GM06990 (cell line): ENCODE data around the gene PRSS16.

Source experiments
- DNase-seq: peaks from one replicate; pipeline ENCODE4 v3.0.0-alpha.2; 2011; ENCODE audit not compliant: insufficient read length; ENCODE audit errors: extremely low read depth
- H3K27me3 ChIP-seq: replicated peaks from 2 replicates; pipeline ENCODE4 v1.6.0; 2011; ENCODE audit warnings: low read length; ENCODE audit not compliant: control insufficient read depth, insufficient read depth
- H3K36me3 ChIP-seq: 2 replicates; pipeline ENCODE4 v1.5.1; 2011; ENCODE audit warnings: low read length; ENCODE audit not compliant: control insufficient read depth, insufficient read depth
- H3K4me3 ChIP-seq: replicated peaks from 2 replicates; pipeline ENCODE4 v1.5.1; 2011; ENCODE audit warnings: low read depth, mild to moderate bottlenecking, control low read depth, low read length
- TF ChIP-seq, protein P1 (sequence below): IDR thresholded peaks from 2 replicates; pipeline ENCODE4 v1.5.1; 2011; ENCODE audit warnings: low read length, control low read depth, mild to moderate bottlenecking, inconsistent platforms; ENCODE audit not compliant: insufficient read depth, poor library complexity, severe bottlenecking

PRSS16 gene

DNA sequence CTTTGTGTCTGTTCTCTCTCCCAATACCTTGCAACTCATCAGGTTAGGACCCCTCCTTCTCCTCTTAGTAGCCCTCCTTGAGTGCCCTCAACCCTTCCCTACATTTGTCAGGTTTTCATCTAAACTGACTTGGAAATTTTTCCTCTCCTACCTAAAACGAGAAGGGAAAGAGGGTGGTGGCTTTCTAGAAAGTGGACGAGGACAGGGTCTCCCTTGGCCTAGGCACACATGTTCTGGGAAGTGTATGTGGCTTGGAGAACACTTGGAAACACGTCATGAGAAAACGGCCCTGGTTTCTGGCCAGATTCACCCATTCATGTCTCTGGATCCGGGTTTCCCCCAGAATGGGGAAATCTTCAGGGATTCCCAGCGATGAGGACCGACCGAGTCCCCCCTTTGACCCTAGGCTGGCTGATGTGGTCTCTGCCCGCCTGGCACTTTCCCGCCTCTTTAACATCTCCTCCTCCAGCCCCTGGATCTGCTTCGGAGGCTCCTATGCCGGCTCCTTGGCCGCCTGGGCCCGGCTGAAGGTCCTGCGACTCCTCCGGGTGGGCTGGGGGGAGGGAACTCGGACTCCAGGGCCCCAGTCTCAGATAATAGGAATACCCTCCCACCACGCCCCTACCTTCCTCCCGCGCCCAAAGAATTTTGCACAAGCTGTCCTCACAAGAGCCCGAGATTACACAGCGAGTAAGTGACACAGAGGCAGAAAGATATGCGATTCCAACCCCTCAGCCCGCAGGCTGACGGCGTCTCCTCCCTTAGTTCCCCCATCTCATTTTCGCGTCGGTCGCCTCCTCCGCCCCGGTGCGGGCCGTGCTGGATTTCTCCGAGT, 3.0 kb downstream of the PRSS16 start:
- no peaks in the 10 kb centered on the region for H3K27me3 ChIP-seq
- no peaks in the 10 kb centered on the region for H3K36me3 ChIP-seq
- peak overlapping the region; percentile 84 for H3K4me3 ChIP-seq
- no peak for DNase-seq
- TF ChIP-seq, protein P1, sequence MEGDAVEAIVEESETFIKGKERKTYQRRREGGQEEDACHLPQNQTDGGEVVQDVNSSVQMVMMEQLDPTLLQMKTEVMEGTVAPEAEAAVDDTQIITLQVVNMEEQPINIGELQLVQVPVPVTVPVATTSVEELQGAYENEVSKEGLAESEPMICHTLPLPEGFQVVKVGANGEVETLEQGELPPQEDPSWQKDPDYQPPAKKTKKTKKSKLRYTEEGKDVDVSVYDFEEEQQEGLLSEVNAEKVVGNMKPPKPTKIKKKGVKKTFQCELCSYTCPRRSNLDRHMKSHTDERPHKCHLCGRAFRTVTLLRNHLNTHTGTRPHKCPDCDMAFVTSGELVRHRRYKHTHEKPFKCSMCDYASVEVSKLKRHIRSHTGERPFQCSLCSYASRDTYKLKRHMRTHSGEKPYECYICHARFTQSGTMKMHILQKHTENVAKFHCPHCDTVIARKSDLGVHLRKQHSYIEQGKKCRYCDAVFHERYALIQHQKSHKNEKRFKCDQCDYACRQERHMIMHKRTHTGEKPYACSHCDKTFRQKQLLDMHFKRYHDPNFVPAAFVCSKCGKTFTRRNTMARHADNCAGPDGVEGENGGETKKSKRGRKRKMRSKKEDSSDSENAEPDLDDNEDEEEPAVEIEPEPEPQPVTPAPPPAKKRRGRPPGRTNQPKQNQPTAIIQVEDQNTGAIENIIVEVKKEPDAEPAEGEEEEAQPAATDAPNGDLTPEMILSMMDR = no peak

DNA sequence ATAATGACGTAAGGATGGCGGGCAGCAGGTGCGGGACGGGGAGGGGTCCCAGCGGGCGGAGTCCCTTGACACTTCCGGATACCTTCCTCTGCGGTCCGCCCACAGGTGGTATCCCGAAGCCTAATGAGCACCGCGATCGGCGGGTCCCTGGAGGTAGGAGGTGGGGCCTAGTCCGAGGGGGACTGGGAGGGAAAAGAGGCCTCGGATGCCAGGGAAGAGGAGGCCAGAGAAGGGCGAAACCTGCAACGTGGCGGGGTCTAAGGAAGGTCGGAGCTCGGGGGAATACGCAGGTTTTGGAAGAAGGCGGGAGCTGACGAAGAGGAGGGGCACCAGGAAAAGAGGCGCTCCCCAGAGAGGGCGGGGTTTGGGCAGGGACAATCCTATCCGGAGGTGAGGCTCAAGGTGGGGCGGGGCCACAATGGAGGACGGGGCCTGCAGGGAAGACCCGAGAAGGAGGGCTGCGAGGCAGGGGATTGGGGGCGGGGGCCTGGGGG, 3.7 kb downstream of the PRSS16 start:
- Histone ChIP-seq H3K36me3 (no peaks in the 10 kb centered on the region), H3K27me3 (no peaks in the 10 kb centered on the region), H3K4me3 (peak overlapping the region; percentile 84)
- TF ChIP-seq, protein P1 = no peak
- peak; percentile 84 for DNase-seq

DNA sequence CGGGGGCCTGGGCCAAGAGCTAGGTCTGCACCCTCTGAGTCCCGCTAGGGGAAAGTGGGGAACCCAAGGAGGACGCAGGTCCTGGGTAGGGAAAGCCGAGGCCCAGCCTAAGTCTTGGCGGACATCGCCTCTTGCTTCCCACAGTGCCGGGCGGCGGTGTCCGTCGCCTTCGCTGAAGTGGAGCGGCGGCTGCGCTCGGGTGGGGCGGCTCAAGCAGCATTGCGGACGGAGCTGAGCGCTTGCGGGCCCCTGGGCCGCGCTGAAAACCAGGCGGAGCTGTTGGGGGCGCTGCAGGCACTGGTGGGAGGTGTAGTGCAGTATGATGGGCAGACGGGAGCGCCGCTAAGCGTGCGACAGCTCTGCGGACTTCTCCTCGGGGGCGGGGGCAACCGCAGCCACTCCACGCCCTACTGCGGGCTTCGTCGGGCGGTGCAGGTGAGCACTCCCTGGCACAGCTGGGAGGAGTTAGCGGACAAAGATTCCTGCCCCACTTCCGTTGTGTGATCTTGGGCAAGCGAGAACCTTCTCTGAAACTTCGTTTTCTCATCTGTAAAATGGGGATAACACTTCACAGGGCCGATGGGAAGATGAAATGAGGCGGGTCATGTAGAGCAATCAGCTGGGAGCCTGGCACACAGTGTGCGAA, 4.2 kb downstream of the PRSS16 start:
- TF ChIP-seq, protein P1 = peak; percentile 79
- no peaks in the 10 kb centered on the region for H3K27me3 ChIP-seq
- peak; percentile 93 for DNase-seq
- H3K36me3 ChIP-seq = no peaks in the 10 kb centered on the region
- H3K4me3 ChIP-seq = peak overlapping the region; percentile 84

DNA sequence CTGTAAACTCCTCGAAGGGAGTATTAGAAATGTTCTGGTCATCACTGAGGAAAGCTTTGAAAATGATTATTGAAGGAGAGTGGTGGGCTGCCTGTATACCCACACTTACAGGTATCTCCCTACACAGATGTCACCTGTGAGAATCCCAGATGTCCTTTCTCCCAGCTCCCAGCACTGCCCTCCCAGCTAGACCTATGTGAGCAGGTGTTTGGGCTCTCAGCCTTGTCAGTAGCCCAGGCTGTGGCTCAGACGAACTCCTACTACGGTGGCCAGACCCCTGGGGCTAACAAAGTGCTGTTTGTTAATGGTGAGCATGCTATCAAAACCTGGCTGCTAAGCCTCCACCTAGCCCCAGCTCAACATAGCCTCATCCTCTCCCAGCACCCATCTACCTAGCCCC, 7.1 kb downstream of the PRSS16 start:
- no peaks in the 10 kb centered on the region for H3K36me3 ChIP-seq
- no peaks in the 10 kb centered on the region for H3K27me3 ChIP-seq
- DNase-seq = no peak
- no peak overlapping the region for H3K4me3 ChIP-seq
- TF ChIP-seq, protein P1 = no peak

DNA sequence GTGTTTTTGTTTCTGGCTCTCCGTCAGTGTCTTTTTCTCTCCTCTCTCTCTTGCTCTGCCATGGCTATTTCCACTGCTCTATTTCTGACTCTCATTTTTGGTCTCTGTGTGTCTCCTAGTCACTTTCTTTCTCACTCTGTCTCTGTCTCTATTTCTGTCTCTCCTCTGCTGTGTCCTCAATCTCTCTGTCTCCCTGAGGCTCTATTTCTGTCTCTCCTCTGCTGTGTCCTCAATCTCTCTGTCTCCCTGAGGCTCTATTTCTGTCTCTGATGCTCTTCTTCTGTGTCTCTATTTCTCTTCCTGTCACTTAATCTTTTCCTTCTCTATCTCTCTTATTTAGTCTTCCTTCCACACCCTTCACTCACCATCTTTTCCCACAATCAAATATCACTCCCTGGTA, 8.4 kb downstream of the PRSS16 start:
- no peak overlapping the region for H3K4me3 ChIP-seq
- H3K36me3 ChIP-seq = no peaks in the 10 kb centered on the region
- H3K27me3 ChIP-seq = no peaks in the 10 kb centered on the region
- DNase-seq = no peak
- TF ChIP-seq, protein P1 = no peak
